Measurements from ENCODE around the gene EIF2AK3.
"Not testable (repeated sequence)": the region's sequence is repeated elsewhere in the genome, so short reads cannot be mapped to it uniquely, and the experiment has no call there.

The EIF2AK3 gene

GRCh38 chr2:88637464-88637863, 10.2 kb upstream of the EIF2AK3 start:
- no peak for DNase-seq (ENCODE audit: low read depth in 2 of 2)

- no peak for DNase-seq (ENCODE audit: low read depth in 2 of 2)
Observed at GRCh38 chr2:88636026-88636425, 8.8 kb upstream of the EIF2AK3 start.

- DNase-seq (ENCODE audit: low read depth in 2 of 2), result no peak
Observed at GRCh38 chr2:88632569-88632968, 5.3 kb upstream of the EIF2AK3 start.

- no peak for DNase-seq (ENCODE audit: low read depth in 2 of 2)
Observed at GRCh38 chr2:88628571-88628939, 1.3 kb upstream of the EIF2AK3 start.

- DNase-seq (ENCODE audit: low read depth in 2 of 2), result peak; percentile 56 to 64
Observed at GRCh38 chr2:88627856-88628570, 749 bp upstream of the EIF2AK3 start.

- DNase-seq (ENCODE audit: low read depth in 2 of 2), result peak; percentile 10 to 18
Observed at GRCh38 chr2:88626171-88627054, 851 bp downstream of the EIF2AK3 start.

GRCh38 chr2:88624477-88624876, 2.8 kb downstream of the EIF2AK3 start:
- no peak for DNase-seq (ENCODE audit: low read depth in 2 of 2)

- DNase-seq (ENCODE audit: low read depth in 2 of 2), result not testable (repeated sequence)
Observed at GRCh38 chr2:88623831-88624465, 3.3 kb downstream of the EIF2AK3 start.

GRCh38 chr2:88622307-88622706, 5.0 kb downstream of the EIF2AK3 start:
- no peak for DNase-seq (ENCODE audit: low read depth in 2 of 2)

GRCh38 chr2:88621432-88621831, 5.8 kb downstream of the EIF2AK3 start:
- no peak for DNase-seq (ENCODE audit: low read depth in 2 of 2)

- no peak for DNase-seq (ENCODE audit: low read depth in 2 of 2)
Observed at GRCh38 chr2:88620015-88620414, 7.2 kb downstream of the EIF2AK3 start.

- DNase-seq (ENCODE audit: low read depth in 2 of 2), result no peak
Observed at GRCh38 chr2:88615822-88616221, 11.4 kb downstream of the EIF2AK3 start.

- no peak for DNase-seq (ENCODE audit: low read depth in 2 of 2)
Observed at GRCh38 chr2:88614497-88615157, 12.6 kb downstream of the EIF2AK3 start.

- DNase-seq (ENCODE audit: low read depth in 2 of 2), result no peak
Observed at GRCh38 chr2:88613921-88614320, 13.3 kb downstream of the EIF2AK3 start.

- no peak for DNase-seq (ENCODE audit: low read depth in 2 of 2)
Observed at GRCh38 chr2:88608184-88608583, 19.1 kb downstream of the EIF2AK3 start.

GRCh38 chr2:88607416-88607815, 19.8 kb downstream of the EIF2AK3 start:
- no peak for DNase-seq (ENCODE audit: low read depth in 2 of 2)

- DNase-seq (ENCODE audit: low read depth in 2 of 2), result no peak
Observed at GRCh38 chr2:88606371-88607030, 20.8 kb downstream of the EIF2AK3 start.

GRCh38 chr2:88603146-88603545, 24.1 kb downstream of the EIF2AK3 start:
- no peak for DNase-seq (ENCODE audit: low read depth in 2 of 2)

- no peak for DNase-seq (ENCODE audit: low read depth in 2 of 2)
Observed at GRCh38 chr2:88602022-88602421, 25.2 kb downstream of the EIF2AK3 start.

- no peak for DNase-seq (ENCODE audit: low read depth in 2 of 2)
Observed at GRCh38 chr2:88601286-88601685, 26.0 kb downstream of the EIF2AK3 start.

- peak; percentile 2 to 49 for DNase-seq (ENCODE audit: low read depth in 2 of 2)
Observed at GRCh38 chr2:88600038-88600465, 27.2 kb downstream of the EIF2AK3 start.
